ENCODE results near the gene GATA5.

Gene GATA5

GRCh38 chr20:62470459-62470858 is 5.3 kb downstream of the GATA5 start:
- no peak for TF ChIP-seq SPI1 (IDR thresholded peaks at IDR 0.05; ENCODE audit: borderline replicate concordance, low read depth)
- TF ChIP-seq REST (IDR thresholded peaks at IDR 0.05; ENCODE audit: insufficient replicate concordance, low read depth) = no peak
- TF ChIP-seq, protein P1, sequence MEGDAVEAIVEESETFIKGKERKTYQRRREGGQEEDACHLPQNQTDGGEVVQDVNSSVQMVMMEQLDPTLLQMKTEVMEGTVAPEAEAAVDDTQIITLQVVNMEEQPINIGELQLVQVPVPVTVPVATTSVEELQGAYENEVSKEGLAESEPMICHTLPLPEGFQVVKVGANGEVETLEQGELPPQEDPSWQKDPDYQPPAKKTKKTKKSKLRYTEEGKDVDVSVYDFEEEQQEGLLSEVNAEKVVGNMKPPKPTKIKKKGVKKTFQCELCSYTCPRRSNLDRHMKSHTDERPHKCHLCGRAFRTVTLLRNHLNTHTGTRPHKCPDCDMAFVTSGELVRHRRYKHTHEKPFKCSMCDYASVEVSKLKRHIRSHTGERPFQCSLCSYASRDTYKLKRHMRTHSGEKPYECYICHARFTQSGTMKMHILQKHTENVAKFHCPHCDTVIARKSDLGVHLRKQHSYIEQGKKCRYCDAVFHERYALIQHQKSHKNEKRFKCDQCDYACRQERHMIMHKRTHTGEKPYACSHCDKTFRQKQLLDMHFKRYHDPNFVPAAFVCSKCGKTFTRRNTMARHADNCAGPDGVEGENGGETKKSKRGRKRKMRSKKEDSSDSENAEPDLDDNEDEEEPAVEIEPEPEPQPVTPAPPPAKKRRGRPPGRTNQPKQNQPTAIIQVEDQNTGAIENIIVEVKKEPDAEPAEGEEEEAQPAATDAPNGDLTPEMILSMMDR (IDR thresholded peaks at IDR 0.05; ENCODE audit: insufficient read depth, low read length) = no peak
- no peak for TF ChIP-seq GABPA (IDR thresholded peaks at IDR 0.05; ENCODE audit: low read depth)
- TF ChIP-seq POLR2AphosphoS5 (IDR thresholded peaks at IDR 0.05; ENCODE audit: low read depth) = no peak
- H3K27ac ChIP-seq (replicated peaks) = no peak overlapping the region
- peaks cover 26% of the 10 kb centered on the region for H3K27me3 ChIP-seq (ENCODE audit: insufficient read depth, poor library complexity, severe bottlenecking)
- H3K4me3 ChIP-seq (replicated peaks; ENCODE audit: insufficient read depth, low read length) = no peak overlapping the region
- DNase-seq (ENCODE audit: low read depth in 1 of 2, low spot score in 1 of 2) = no peak

DNA sequence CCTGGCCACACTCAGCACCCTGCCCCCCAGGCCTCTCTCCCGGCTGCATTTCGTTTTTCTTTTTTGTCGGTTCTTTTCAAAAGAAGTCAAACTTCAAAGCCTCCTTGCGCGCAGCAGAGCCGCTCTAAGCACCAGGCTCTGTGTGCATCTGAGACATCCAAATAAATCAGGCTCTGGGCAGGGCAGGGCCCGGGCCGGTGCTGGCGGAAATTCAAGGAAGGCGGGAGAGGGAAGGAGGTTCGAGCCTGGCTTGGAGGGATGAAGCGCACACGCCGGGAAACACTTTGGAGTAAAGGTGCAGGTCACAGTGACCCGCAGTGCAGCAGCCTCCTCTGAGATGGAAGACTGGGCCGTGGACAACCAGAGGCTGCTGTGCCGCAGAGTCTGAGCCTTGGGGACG is 5.8 kb downstream of the GATA5 start:
- no peak overlapping the region for H3K27ac ChIP-seq (replicated peaks)
- H3K27me3 ChIP-seq (ENCODE audit: insufficient read depth, poor library complexity, severe bottlenecking) = peaks cover 25% of the 10 kb centered on the region
- no peak for TF ChIP-seq REST (IDR thresholded peaks at IDR 0.05; ENCODE audit: insufficient replicate concordance, low read depth)
- no peak for TF ChIP-seq POLR2AphosphoS5 (IDR thresholded peaks at IDR 0.05; ENCODE audit: low read depth)
- TF ChIP-seq, protein P1 (IDR thresholded peaks at IDR 0.05; ENCODE audit: insufficient read depth, low read length) = no peak
- TF ChIP-seq GABPA (IDR thresholded peaks at IDR 0.05; ENCODE audit: low read depth) = no peak
- no peak for TF ChIP-seq SPI1 (IDR thresholded peaks at IDR 0.05; ENCODE audit: borderline replicate concordance, low read depth)
- DNase-seq (ENCODE audit: low read depth in 1 of 2, low spot score in 1 of 2) = no peak
- no peak overlapping the region for H3K4me3 ChIP-seq (replicated peaks; ENCODE audit: insufficient read depth, low read length)

GRCh38 chr20:62469352-62469751 is 6.4 kb downstream of the GATA5 start:
- TF ChIP-seq POLR2AphosphoS5 (IDR thresholded peaks at IDR 0.05; ENCODE audit: low read depth) = no peak
- H3K27me3 ChIP-seq (ENCODE audit: insufficient read depth, poor library complexity, severe bottlenecking) = peaks cover 19% of the 10 kb centered on the region

DNA sequence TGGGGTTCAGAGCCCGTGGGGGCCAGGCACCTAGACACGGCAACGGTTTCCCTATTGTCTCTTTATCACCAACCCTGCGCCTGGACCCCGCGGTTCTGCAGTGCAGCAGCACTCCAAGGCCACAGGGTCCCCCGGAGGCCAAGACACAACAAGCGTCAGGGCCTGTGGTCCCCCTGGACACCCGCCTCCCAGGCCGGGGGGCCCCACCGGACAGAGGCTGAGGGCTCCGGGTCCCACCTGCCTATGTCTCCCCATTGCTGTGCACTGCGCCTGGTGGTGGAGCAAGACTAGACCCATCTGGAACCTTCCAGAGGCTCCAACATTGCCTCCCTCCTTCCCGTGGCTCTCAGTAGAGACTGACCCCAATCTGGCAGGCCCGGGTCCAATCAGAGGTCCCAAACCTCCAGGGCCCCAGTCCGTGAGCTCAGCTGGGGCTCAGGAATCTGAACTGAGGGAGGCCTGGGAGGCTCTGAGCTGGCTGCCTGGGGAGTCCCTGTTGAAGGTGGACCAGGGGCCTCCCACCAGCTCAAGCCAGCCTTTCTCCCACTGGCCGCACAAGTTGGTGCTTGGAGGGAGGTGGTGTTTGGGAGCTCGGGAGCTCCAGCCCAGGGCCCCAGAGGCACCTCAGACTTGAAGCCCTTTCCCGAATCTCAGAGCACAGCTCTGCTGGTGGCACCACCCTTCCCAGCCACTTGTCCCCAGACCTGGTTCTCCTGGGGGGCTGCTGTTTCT is 8.8 kb downstream of the GATA5 start:
- no peak overlapping the region for H3K27ac ChIP-seq (replicated peaks)
- no peak for DNase-seq (ENCODE audit: low read depth in 1 of 2, low spot score in 1 of 2)
- H3K27me3 ChIP-seq (ENCODE audit: insufficient read depth, poor library complexity, severe bottlenecking) = peaks cover 3% of the 10 kb centered on the region
- H3K4me3 ChIP-seq (replicated peaks; ENCODE audit: insufficient read depth, low read length) = no peak overlapping the region
- TF ChIP-seq, protein P1 (IDR thresholded peaks at IDR 0.05; ENCODE audit: insufficient read depth, low read length) = no peak
- TF ChIP-seq REST (IDR thresholded peaks at IDR 0.05; ENCODE audit: insufficient replicate concordance, low read depth) (no peak), POLR2AphosphoS5 (IDR thresholded peaks at IDR 0.05; ENCODE audit: low read depth) (no peak), GABPA (IDR thresholded peaks at IDR 0.05; ENCODE audit: low read depth) (no peak), SPI1 (IDR thresholded peaks at IDR 0.05; ENCODE audit: borderline replicate concordance, low read depth) (no peak)

More at GRCh38 chr20:62469352-62469751, 6.4 kb downstream of the GATA5 start:
- Histone ChIP-seq H3K4me3 (replicated peaks; ENCODE audit: insufficient read depth, low read length) (no peak overlapping the region), H3K27ac (replicated peaks) (no peak overlapping the region)
- DNase-seq (ENCODE audit: low read depth in 1 of 2, low spot score in 1 of 2) = no peak
